Neural progenitor cell (in vitro differentiated cells): ENCODE data around the gene DOCK9.

Experiments
- EZH2 ChIP-seq: fragments of 200-600 bp; sonication (generic); IDR thresholded peaks from 2 replicates; pipeline ENCODE4 v1.6.1; 2017; ENCODE audit warnings: antibody characterized with exemption, mild to moderate bottlenecking, moderate library complexity
- TF ChIP-seq, protein P1 (sequence below): fragments of 200-600 bp; sonication (generic); IDR thresholded peaks from 2 replicates; pipeline ENCODE4 v1.5.1; 2017; ENCODE audit warnings: antibody characterized with exemption, mild to moderate bottlenecking

DNA sequence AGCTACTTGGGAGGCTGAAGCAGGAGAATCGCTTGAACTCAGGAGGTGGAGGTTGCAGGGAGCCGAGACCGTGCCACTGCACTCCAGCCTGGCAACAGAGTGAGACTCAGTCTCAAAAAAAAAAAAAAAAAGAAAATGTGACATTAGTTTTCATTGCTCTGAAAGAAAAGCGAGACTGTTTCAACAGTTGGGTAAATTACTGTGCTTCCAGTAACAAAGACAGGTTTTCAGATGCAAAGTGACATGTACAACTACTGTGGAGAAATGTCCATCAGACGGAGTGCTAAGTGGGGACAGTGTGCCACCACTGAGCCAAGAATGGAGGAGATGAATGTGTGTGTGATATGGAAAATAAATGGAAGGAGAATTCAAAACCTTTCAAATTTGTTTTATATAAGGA is 201.2 kb downstream of the DOCK9 start:
- TF ChIP-seq, protein P1, sequence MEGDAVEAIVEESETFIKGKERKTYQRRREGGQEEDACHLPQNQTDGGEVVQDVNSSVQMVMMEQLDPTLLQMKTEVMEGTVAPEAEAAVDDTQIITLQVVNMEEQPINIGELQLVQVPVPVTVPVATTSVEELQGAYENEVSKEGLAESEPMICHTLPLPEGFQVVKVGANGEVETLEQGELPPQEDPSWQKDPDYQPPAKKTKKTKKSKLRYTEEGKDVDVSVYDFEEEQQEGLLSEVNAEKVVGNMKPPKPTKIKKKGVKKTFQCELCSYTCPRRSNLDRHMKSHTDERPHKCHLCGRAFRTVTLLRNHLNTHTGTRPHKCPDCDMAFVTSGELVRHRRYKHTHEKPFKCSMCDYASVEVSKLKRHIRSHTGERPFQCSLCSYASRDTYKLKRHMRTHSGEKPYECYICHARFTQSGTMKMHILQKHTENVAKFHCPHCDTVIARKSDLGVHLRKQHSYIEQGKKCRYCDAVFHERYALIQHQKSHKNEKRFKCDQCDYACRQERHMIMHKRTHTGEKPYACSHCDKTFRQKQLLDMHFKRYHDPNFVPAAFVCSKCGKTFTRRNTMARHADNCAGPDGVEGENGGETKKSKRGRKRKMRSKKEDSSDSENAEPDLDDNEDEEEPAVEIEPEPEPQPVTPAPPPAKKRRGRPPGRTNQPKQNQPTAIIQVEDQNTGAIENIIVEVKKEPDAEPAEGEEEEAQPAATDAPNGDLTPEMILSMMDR: no peak
- TF ChIP-seq EZH2: no peak
